ENCODE measurements around the gene GUCD1. TPM values are rescaled to one million over a fixed set of nuclear protein-coding genes. Genes with fewer than 3 reads are reported as not detected.

Gene GUCD1
- total and polyA plus RNA-seq, 2 of the 13 experiments (the other 11 are each of a cell fraction or from before 2014, with no cell fraction given), result 128 to 245 TPM

DNA sequence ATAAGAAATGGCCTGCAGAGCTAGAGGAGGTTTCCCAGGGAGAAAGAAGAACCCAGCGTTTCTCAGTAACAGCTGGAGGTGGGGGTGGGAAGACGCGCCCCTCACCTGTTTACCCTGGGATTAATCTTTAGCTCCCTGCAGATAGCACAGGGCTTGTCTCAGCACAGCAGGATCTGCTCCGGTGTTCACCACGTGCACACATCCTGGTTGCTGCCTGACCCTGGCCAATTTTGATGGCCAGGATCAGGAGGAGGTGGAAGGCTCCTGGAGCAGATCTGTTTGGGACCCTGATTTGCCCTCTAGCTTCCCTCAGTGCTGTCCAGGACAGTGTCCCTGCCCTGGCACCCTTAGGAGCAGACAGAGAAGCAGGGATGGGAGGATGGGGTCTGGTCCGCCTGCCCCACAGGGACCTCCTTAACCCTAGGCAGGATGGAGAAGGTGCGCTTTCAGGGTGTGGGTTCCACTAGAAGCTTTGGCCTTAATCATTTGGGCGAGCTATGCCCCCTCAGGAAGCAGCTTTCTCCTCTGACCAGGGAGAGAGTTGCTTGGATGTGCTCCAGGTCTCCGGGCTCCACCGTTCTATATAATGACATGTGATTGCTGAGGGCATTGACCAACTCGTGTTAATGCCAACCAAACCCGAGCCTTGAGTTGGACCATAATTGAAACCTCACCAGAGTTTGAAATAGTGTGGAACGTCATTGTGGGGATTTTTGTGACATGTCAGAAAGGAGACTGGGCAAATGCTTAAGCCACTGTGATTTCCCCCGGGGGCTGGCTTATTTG is 40.5 kb downstream of the GUCD1 start (continued):
- TF ChIP-seq SOX13 (IDR thresholded peaks at IDR 0.05) (peak; percentile 52; the same call in 1 of the 2 replicates), SOX13 (CRISPR knock-in tag; conservative IDR thresholded peaks at IDR 0.05 in 1 of 2, IDR thresholded peaks at IDR 0.05 in 1 of 2) (peak in 1 of 2 experiments; percentile 94; a peak in 2 of 4 replicates), MZF1 (CRISPR knock-in tag; IDR thresholded peaks at IDR 0.05; ENCODE audit: borderline replicate concordance) (peak; percentile 95), CREM (IDR thresholded peaks at IDR 0.05) (peak; percentile 64), CREM (CRISPR knock-in tag; IDR thresholded peaks at IDR 0.05) (no peak), NCOR1 (IDR thresholded peaks at IDR 0.05; ENCODE audit: borderline replicate concordance, low read length) (no peak; the same call in 1 of the 2 replicates), MEF2D (CRISPR knock-in tag; IDR thresholded peaks at IDR 0.05) (peak; percentile 98), ETV6 (CRISPR knock-in tag; conservative IDR thresholded peaks at IDR 0.05) (peak; percentile 80; the same call in 1 of the 2 replicates), THAP11 (CRISPR knock-in tag; IDR thresholded peaks at IDR 0.05) (peak; percentile 83), CCAR2 (optimal IDR thresholded peaks at IDR 0.05; ENCODE audit: low read depth, low read length) (no peak), NBN (conservative IDR thresholded peaks at IDR 0.05) (no peak), TCF12 (IDR thresholded peaks at IDR 0.05) (no peak), TCF12 (CRISPR knock-in tag; IDR thresholded peaks at IDR 0.05) (peak; percentile 90), HNRNPH1 (optimal IDR thresholded peaks at IDR 0.05; ENCODE audit: low read depth, low read length) (no peak)
- TF ChIP-seq, protein P1, sequence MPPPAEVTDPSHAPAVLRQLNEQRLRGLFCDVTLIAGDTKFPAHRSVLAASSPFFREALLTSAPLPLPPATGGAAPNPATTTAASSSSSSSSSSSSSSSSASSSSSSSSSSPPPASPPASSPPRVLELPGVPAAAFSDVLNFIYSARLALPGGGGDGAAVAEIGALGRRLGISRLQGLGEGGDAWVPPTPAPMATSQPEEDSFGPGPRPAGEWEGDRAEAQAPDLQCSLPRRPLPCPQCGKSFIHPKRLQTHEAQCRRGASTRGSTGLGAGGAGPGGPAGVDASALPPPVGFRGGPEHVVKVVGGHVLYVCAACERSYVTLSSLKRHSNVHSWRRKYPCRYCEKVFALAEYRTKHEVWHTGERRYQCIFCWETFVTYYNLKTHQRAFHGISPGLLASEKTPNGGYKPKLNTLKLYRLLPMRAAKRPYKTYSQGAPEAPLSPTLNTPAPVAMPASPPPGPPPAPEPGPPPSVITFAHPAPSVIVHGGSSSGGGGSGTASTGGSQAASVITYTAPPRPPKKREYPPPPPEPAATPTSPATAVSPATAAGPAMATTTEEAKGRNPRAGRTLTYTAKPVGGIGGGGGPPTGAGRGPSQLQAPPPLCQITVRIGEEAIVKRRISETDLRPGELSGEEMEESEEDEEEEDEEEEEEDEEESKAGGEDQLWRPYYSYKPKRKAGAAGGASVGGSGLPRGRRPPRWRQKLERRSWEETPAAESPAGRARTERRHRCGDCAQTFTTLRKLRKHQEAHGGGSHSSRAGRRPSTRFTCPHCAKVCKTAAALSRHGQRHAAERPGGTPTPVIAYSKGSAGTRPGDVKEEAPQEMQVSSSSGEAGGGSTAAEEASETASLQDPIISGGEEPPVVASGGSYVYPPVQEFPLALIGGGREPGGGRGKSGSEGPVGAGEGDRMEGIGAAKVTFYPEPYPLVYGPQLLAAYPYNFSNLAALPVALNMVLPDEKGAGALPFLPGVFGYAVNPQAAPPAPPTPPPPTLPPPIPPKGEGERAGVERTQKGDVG (CRISPR knock-in tag; IDR thresholded peaks at IDR 0.05; ENCODE audit: borderline replicate concordance), result peak; percentile 99
- TF ChIP-seq, protein P2, sequence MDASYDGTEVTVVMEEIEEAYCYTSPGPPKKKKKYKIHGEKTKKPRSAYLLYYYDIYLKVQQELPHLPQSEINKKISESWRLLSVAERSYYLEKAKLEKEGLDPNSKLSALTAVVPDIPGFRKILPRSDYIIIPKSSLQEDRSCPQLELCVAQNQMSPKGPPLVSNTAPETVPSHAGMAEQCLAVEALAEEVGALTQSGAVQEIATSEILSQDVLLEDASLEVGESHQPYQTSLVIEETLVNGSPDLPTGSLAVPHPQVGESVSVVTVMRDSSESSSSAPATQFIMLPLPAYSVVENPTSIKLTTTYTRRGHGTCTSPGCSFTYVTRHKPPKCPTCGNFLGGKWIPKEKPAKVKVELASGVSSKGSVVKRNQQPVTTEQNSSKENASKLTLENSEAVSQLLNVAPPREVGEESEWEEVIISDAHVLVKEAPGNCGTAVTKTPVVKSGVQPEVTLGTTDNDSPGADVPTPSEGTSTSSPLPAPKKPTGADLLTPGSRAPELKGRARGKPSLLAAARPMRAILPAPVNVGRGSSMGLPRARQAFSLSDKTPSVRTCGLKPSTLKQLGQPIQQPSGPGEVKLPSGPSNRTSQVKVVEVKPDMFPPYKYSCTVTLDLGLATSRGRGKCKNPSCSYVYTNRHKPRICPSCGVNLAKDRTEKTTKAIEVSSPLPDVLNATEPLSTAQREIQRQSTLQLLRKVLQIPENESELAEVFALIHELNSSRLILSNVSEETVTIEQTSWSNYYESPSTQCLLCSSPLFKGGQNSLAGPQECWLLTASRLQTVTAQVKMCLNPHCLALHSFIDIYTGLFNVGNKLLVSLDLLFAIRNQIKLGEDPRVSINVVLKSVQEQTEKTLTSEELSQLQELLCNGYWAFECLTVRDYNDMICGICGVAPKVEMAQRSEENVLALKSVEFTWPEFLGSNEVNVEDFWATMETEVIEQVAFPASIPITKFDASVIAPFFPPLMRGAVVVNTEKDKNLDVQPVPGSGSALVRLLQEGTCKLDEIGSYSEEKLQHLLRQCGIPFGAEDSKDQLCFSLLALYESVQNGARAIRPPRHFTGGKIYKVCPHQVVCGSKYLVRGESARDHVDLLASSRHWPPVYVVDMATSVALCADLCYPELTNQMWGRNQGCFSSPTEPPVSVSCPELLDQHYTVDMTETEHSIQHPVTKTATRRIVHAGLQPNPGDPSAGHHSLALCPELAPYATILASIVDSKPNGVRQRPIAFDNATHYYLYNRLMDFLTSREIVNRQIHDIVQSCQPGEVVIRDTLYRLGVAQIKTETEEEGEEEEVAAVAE (CRISPR knock-in tag; IDR thresholded peaks at IDR 0.05; ENCODE audit: borderline replicate concordance), result peak; percentile 96
- TF ChIP-seq, protein P3, sequence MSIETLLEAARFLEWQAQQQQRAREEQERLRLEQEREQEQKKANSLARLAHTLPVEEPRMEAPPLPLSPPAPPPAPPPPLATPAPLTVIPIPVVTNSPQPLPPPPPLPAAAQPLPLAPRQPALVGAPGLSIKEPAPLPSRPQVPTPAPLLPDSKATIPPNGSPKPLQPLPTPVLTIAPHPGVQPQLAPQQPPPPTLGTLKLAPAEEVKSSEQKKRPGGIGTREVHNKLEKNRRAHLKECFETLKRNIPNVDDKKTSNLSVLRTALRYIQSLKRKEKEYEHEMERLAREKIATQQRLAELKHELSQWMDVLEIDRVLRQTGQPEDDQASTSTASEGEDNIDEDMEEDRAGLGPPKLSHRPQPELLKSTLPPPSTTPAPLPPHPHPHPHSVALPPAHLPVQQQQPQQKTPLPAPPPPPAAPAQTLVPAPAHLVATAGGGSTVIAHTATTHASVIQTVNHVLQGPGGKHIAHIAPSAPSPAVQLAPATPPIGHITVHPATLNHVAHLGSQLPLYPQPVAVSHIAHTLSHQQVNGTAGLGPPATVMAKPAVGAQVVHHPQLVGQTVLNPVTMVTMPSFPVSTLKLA (IDR thresholded peaks at IDR 0.05), result peak; percentile 36; the same call in 1 of the 2 replicates
- TF ChIP-seq, protein P4, sequence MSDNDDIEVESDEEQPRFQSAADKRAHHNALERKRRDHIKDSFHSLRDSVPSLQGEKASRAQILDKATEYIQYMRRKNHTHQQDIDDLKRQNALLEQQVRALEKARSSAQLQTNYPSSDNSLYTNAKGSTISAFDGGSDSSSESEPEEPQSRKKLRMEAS (IDR thresholded peaks at IDR 0.05), result peak; percentile 100
